Inferior parietal cortex (tissue), 1 donor: ENCODE measurements around the gene ORAI2.
A peak's percentile ranks its signal among the peaks of the same experiment; 100 is the strongest.

Source experiments
- DNase-seq: peaks from one replicate; pipeline ENCODE4 v3.0.0-alpha.2; 2016; ENCODE audit errors: extremely low spot score

Gene ORAI2

DNA sequence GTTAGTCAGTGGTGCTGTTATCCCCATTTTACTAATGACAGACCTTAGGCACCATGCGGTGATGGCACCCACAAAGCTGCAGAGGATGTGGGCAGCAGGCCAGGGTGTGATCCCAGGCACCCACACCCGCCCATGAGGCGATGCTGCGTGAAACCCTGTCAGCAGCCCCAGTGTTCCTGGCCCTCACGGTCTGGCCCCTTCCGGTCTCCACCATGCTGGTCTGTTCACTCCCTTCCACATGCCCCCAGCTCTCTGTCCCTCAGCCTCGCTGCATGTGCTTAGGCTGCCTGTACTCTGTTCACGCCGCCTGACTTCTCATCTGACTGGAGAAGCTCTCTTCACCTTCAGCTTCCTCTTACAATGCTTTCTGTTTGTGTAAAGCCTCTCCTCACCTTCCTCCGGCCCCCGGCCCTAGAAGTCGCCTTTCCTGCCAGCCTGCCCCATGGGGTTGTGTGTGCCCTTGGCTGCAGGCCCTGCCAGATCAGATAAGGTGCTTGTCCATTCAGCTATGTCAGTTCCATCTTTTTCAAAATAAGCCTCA is 17.6 kb upstream of the ORAI2 start:
- DNase-seq: no peak

GRCh38 chr7:102416406-102416805 is 17.0 kb upstream of the ORAI2 start:
- no peak for DNase-seq

DNA sequence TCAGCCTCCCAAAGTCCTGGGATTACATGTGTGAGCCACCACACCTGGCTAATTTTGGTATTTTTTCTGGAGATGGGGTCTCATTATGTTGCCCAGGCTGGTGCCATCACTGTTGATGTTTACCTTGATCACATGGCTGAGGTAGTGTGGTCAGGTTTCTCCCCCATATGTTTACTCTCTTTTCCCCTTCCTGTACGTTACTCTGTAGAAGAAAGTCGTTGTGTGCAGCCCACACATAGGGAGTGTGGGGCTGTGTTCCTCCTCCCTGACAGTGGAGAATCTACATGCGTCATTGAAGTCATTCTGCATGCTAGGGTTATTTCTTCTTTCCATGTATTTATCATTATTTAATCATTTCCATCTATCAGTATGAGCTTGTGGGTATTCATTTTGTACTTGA is 16.3 kb upstream of the ORAI2 start:
- DNase-seq: no peak

DNA sequence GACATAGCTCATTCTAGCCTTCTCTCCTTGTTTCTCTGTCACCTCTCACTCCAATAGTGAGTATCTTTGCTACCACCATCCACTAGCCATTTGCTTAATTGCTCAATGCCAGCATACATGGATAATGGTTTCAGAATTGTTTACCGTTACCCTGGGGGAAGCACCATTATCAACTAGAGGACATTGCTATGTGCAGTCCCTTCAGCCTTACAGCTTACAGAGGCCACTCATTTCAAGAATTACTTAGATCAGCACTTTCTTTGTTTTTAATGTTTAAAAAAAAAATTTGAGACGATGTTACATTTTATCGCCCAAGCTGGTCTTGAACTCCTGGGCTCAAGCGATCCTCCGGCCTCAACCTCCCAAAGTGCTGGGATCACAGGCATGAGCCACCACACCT is 14.8 kb upstream of the ORAI2 start:
- DNase-seq: no peak

DNA sequence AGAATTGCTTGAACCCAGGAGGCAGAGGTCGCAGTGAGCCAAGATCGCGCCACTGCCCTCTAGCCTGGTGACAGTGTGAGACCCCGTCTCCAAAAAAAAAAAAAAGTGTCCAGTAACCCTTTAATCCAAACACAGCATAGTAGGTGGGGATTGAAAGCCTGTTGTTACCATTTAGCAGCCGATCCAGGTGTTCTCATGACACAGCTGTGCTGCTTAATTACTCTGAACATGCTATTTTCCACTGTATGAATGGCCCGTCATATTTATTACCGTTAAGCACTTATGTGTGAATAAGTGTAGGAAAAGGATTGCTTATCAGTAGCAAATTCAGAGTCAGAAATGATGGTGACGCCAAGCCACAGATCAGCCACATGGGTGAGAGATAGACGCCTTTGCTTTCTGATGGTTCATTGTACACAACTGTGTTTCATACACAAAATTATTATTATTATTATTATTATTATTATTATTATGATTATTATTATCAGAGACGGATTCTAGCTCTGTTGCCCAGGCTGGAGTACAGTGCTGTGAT is 11.6 kb upstream of the ORAI2 start:
- DNase-seq: no peak

DNA sequence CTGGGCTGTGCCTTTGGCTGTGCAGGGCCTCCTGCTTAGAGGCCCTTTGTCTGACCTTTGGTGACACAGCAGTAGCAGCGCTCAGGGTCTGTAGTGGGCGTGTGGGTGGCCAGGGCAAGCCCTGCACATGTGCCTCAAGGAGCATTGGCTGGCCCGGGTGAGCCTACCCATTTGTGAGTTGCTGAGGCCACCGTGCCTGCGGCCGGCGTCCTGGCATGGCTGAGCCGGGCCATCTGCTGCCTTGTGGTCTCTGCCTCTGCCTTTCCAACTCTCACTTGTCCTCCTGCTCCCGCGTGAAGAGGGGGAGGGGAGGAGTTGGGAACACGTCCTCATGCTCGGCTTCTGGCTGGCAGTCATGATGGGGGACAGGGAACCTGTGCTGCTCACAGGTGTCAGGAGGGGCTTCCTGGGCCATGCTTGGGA is 9.2 kb upstream of the ORAI2 start:
- DNase-seq: no peak

- DNase-seq: no peak
These were observed 8.6 kb upstream of the ORAI2 start for GRCh38 chr7:102424787-102425218.

DNA sequence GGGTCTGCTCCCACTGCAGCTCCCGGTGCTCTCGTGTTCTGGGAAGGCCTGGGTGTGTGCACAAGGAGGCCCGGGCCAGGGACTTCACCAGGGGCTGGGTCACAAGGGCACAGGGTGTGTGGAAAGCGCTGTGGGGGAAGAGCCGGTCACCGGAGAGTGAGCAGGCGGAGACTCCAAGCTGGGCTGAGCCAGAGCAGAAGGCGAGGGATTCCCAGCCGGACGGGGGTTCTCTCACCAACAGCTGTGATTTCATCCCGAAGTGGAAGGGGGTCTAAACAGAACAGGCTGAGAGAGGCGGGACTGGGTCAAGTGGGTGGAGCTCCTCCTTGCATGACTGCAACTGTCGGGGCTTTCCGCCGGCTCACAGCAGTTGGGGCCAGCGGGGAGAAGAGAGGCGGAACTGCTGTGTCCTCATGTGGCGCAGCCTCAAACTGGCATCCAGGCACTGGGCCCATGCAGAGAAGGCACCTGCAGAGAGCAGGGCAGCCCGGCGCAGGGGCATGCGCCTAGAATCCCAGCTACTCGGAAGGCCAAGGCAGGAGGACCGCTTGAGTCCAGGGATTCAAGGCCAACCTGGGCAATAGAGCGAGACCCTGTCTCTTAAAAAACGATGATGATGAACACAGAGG is 7.6 kb upstream of the ORAI2 start:
- DNase-seq: no peak

- DNase-seq: no peak
These were observed 6.9 kb upstream of the ORAI2 start for GRCh38 chr7:102426268-102427018.

GRCh38 chr7:102427019-102427405 is 6.4 kb upstream of the ORAI2 start:
- DNase-seq: no peak

DNA sequence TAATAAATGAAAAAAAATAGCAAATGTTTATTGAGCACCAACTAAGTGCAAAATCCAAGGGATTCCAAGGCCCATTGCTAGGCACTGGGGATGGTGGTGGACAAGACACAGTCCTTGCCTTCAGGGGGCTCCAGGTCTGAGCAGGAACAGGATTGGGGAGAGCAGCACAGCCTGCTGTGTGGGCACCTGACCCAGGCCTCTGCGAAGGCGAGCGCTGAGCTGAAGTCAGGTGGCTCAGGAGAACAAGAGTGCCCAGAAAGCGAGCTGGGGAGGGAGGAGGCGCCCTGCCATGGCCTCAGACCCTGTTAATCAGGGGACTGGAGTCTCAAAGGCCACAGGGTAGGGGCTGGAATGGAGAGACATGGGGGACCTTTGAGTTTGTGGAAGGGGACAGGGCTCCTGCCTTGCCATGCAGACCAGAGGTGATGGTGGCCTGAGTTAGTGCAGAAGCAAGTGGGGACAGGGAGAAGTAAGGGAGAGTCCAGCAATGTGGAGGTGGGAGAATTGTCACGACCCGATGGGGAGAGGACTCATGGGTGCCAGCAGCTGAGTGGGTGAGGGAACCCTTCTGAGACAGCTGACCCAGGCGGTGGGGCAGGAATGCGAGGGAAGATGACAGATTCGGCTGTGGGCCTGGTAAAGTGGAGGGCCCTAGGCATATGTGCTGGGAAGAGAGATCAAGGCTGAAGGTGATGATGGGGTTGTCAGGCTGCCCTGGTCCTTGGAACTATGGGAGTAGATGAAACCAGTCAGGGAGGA is 4.1 kb upstream of the ORAI2 start:
- DNase-seq: no peak

DNA sequence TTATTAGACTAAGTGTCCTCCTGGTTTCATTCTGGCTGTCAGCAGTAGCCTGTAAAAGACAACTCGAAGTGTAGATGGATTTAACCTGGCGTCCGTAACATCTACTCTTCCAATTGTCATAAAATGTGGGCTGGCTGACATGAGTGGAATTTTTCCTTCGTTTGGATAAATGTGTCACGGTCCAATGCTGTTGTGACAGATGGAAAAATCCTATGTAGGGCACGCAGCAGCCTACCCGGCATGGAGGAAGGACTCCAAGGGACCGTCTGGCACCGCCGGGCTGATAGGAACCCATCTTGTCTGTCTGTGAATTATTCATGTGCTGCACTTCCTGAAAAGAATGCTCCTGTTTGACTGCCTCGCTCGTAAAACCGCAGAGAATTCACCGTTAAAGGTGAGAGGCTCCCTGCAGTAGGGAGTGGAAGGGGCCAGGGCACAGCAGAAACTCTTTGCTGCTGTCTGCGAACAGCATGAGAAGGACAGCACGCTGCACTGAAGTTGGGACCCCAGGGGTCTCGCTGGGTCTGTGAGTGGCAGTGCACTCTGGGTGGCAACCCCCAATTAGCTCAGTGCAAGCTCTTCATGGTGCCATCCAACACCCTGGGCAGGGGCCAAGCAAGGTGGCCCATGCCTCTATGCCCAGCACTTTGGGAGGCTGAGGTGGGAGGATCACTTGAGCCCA is 1.6 kb upstream of the ORAI2 start:
- peak; percentile 64 for DNase-seq

DNA sequence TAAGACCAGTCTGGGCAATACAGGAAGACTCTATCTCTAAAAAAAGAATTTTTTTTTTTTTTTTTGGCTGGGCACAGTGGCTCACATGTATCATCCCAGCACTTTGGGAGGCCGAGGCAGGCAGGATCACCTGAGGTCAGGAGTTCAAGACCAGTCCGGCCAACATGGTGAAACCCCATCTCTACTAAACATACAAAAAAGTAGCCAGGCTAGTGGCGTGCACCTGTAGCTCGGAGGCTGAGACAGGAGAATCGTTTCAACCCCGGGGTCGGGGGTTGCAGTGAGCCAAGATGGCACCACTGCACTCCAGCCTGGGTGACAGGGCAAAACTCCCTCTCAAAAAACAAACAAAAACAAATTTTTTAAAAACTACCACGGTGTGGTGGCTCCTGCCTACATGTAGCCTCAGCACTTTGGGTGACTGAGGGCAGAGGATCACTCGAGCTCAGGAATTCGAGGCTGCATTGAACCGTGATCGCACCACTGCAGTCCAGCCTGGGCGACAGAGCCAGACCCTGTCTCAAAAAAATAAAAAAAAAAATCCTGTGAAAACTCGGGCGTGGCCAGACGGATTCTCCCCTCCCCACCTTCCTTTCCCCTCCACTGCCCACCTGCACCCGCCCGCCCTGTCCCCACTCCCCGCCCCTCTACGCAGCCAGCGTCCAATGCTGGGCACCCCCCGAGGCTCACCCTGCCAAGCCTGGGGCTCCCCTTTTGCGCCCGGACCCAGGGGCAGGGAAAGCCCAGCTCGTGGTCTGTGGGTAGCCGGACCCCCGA is 745 bp upstream of the ORAI2 start:
- DNase-seq: no peak

- DNase-seq: no peak
These were observed 688 bp downstream of the ORAI2 start for GRCh38 chr7:102434039-102434486.

DNA sequence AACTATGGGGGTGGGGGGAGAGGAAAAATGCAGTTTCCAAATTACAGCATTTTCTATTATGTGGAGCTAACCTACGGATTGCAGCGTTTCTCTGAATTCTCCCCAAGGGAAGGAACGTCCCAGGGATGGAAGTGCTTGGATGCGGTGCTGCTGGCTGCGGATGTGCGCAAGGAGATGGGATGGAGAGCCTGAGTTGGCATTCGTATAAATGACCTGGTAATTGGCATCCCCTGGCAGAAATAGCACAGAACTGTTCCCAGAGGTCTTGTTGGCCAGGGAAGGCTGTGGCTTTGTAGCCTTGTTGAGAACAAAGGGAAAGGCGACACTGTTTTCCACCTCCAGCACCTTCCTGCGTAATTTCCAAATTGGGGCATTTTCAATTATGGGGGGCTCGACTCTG is 2.7 kb downstream of the ORAI2 start:
- no peak for DNase-seq

DNA sequence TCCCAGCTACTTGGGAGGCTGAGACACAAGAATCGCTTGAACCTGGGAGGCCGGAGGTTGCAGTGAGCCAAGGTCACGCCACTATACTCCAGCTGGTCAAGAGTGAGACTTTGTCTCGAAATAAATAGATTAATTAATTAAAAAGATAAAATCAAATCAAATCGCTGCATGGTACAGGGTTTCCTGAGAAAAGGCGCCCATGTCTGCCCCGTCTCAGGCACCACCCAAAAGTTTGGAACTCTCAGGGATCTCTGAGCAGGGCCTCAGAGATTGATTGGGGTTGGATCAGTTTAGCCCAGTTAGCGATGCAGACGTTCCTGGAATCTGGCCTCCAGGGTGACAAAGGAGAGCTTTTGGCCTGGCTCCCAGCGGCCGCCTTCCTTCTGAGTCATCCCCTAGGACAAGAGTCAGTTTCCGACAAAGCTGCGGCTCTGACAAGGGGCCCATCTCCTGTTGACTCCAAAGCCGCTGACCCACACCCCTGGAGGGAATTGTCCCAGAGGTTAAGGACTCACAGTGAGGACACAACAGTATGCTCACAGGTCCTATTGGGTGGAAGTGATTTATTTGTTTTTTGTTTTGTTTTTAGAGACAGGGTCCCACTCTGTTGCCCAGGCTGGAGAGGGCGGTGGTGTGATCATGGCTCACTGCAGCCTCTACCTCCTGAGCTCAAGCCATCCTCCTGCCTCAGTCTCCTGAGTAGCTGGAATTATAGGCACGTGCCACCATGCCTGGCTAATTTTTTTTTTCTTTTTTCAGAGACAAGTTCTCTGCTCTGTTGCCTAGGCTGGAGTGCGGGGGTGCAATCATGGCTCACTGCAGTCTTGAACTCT is 6.8 kb downstream of the ORAI2 start:
- DNase-seq: no peak

- no peak for DNase-seq
These were observed 11.7 kb downstream of the ORAI2 start for GRCh38 chr7:102444961-102445673.

DNA sequence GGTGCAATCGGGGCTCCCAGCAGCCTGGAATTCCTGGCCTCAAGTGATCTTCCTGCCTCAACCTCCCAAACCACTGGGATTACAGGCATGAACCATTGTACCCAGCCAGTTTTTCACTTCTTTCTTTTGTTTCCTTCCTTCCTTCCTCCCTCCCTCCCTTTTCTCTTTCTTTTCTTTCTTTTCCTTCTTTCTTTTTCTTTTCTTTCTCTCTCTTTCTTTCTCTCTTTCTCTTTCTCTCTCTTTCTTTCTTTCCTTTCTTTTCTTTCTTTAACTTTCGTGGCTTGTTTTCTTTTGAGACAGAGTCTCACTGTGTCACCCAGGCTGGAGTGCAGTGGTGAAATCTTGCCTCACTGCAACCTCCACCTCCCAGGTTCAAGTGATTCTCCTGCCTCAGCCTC is 12.3 kb downstream of the ORAI2 start:
- no peak for DNase-seq
